Mesenchymal stem cell (in vitro differentiated cells and primary cell): ENCODE measurements around the gene TSPAN31.
"Not testable (repeated sequence)": the region's sequence is repeated elsewhere in the genome, so short reads cannot be mapped to it uniquely, and the experiment has no call there.

Experiments used
- DNase-seq: peaks from one replicate; pipeline ENCODE4 v3.0.0-alpha.2; 2013
- H2AFZ ChIP-seq: one replicate; pipeline ENCODE4 v1.6.1; 2013; ENCODE audit warnings: low read depth, mild to moderate bottlenecking, control low read depth, inconsistent platforms, low read length, moderate library complexity
- H2AK5ac ChIP-seq: 2 replicates; pipeline ENCODE4 v1.6.1; 2013; ENCODE audit warnings: low read length, moderate library complexity, mild to moderate bottlenecking, inconsistent platforms; ENCODE audit not compliant: severe bottlenecking
- H2BK120ac ChIP-seq: one replicate; pipeline ENCODE4 v1.6.1; 2013; ENCODE audit warnings: low read depth, mild to moderate bottlenecking, inconsistent platforms, low read length, moderate library complexity
- H2BK12ac ChIP-seq, 2 experiments: one replicate each; pipeline ENCODE4 v1.6.1; 2013; ENCODE audit warnings: inconsistent platforms in 2 of 2, low read length in 2 of 2, mild to moderate bottlenecking in 2 of 2, moderate library complexity in 2 of 2, control low read depth in 1 of 2
- H2BK15ac ChIP-seq: one replicate; pipeline ENCODE4 v1.6.1; 2013; ENCODE audit warnings: mild to moderate bottlenecking, low read depth, inconsistent platforms; ENCODE audit not compliant: poor library complexity, severe bottlenecking
- H2BK5ac ChIP-seq: 2 replicates; pipeline ENCODE4 v1.6.1; 2013; ENCODE audit warnings: low read depth, mild to moderate bottlenecking, low read length, control low read depth, inconsistent platforms; ENCODE audit not compliant: poor library complexity, severe bottlenecking
- H3K14ac ChIP-seq, 2 experiments: one replicate each; pipeline ENCODE4 v1.6.1; 2013; ENCODE audit warnings: inconsistent platforms in 2 of 2, low read length in 2 of 2, control low read depth in 1 of 2, mild to moderate bottlenecking in 1 of 2, moderate library complexity in 1 of 2
- H3K18ac ChIP-seq, 2 experiments: one replicate each; pipeline ENCODE4 v1.6.1; 2013; ENCODE audit warnings: inconsistent platforms in 2 of 2, low read length in 2 of 2, control low read depth in 1 of 2, low read depth in 1 of 2, mild to moderate bottlenecking in 1 of 2
- H3K23ac ChIP-seq, 2 experiments: one replicate each; pipeline ENCODE4 v1.6.1; 2013; ENCODE audit warnings: inconsistent platforms in 2 of 2, low read length in 2 of 2, mild to moderate bottlenecking in 2 of 2, moderate library complexity in 2 of 2, control low read depth in 1 of 2
- H3K27ac ChIP-seq: 2 replicates; pipeline ENCODE4 v1.5.1; 2013; ENCODE audit warnings: mild to moderate bottlenecking, moderate library complexity, low read length, control low read depth, inconsistent platforms; ENCODE audit not compliant: poor library complexity, severe bottlenecking
- H3K27me3 ChIP-seq, 2 experiments: 2 replicates each; pipeline versions ENCODE4 v1.6.1 to v1.7.0; 2013; ENCODE audit warnings: low read length in 2 of 2, mild to moderate bottlenecking in 2 of 2, moderate library complexity in 2 of 2, control low read depth in 1 of 2, inconsistent platforms in 1 of 2; ENCODE audit not compliant: control insufficient read depth in 1 of 2, insufficient read depth in 1 of 2
- H3K36me3 ChIP-seq, 2 experiments: 2 replicates each; pipeline versions ENCODE4 v1.6.1 to v1.7.0; 2013; ENCODE audit warnings: low read length in 2 of 2, control low read depth in 1 of 2, inconsistent platforms in 1 of 2, low read depth in 1 of 2, mild to moderate bottlenecking in 1 of 2; ENCODE audit not compliant: insufficient read depth in 2 of 2, control insufficient read depth in 1 of 2
- H3K4ac ChIP-seq, 2 experiments: one replicate each; pipeline ENCODE4 v1.6.1; 2013; ENCODE audit warnings: inconsistent platforms in 2 of 2, low read length in 2 of 2, mild to moderate bottlenecking in 2 of 2, moderate library complexity in 2 of 2, control low read depth in 1 of 2, low read depth in 1 of 2
- H3K4me1 ChIP-seq: 2 replicates; pipeline ENCODE4 v1.6.1; 2013; ENCODE audit warnings: low read depth, low read length, control low read depth; ENCODE audit not compliant: control insufficient read depth, insufficient read depth
- H3K4me2 ChIP-seq: 2 replicates; pipeline ENCODE4 v1.6.1; 2013; ENCODE audit warnings: low read length, mild to moderate bottlenecking, inconsistent platforms; ENCODE audit not compliant: poor library complexity, severe bottlenecking
- H3K4me3 ChIP-seq, 2 experiments: 2 replicates each; pipeline versions ENCODE4 v1.5.1 to v1.7.0; 2013; ENCODE audit warnings: low read length in 2 of 2, mild to moderate bottlenecking in 2 of 2, control low read depth in 1 of 2, low read depth in 1 of 2; ENCODE audit not compliant: insufficient read depth in 1 of 2
- H3K79me1 ChIP-seq: replicated peaks from 2 replicates; pipeline ENCODE4 v1.6.1; 2013; ENCODE audit warnings: mild to moderate bottlenecking, control low read depth, low read length, inconsistent platforms; ENCODE audit not compliant: poor library complexity, severe bottlenecking
- H3K9ac ChIP-seq: 2 replicates; pipeline ENCODE4 v1.7.0; 2013; ENCODE audit warnings: mild to moderate bottlenecking, low read length, moderate library complexity
- H3K9me3 ChIP-seq: 2 replicates; pipeline ENCODE4 v1.7.0; 2013; ENCODE audit warnings: mild to moderate bottlenecking, low read length; ENCODE audit not compliant: control insufficient read depth
- H4K8ac ChIP-seq: one replicate; pipeline ENCODE4 v1.6.1; 2013; ENCODE audit warnings: inconsistent platforms, mild to moderate bottlenecking, low read length, moderate library complexity
- H4K91ac ChIP-seq: one replicate; pipeline ENCODE4 v1.6.1; 2013; ENCODE audit warnings: mild to moderate bottlenecking, low read length, inconsistent platforms
- WGBS: methylation state at CpG from one replicate; pipeline ENCODE4 v1.1.7; 2013; ENCODE audit warnings: mixed read lengths; 5-methylcytosine and 5-hydroxymethylcytosine counted together

Gene TSPAN31

DNA sequence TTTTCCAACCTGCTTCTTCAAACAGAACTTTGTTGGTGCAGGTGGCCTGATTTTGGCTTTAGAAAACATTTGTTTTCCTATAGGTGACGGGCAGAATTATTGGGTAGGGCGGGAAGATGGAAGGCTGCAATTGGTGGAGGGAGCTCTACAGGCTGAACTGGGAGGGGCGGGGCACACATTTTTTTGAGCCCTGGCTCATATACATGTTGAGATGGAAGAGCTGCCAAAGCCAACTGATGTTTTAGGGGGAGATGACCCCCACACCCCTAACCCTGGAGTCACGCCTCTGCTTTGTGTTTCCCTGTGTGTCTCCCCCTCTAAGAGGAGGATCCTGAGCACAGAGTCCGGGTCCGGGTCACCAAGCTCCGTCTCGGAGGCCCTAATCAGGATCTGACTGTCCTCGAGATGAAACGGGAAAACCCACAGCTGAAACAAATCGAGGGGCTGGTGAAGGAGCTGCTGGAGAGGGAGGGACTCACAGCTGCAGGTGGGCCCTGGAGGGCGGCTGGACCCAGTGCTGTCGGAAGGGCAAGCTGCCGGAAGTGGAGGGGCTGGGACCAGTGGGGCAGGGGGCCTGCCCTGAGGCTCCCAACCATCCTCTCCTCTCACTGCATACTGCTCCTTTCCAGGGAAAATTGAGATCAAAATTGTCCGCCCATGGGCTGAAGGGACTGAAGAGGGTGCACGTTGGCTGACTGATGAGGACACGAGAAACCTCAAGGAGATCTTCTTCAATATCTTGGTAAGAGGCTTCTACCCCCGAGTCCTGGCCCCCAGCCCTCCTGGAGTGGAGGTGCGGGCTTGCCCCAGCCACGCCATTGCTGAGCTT lies 24.8 kb upstream of the TSPAN31 start:
- 95% methylated on average over 20 of the region's 20 CpGs for WGBS
- no peak overlapping the region for H3K4me3 ChIP-seq
- H3K18ac ChIP-seq, result no peak overlapping the region

DNA sequence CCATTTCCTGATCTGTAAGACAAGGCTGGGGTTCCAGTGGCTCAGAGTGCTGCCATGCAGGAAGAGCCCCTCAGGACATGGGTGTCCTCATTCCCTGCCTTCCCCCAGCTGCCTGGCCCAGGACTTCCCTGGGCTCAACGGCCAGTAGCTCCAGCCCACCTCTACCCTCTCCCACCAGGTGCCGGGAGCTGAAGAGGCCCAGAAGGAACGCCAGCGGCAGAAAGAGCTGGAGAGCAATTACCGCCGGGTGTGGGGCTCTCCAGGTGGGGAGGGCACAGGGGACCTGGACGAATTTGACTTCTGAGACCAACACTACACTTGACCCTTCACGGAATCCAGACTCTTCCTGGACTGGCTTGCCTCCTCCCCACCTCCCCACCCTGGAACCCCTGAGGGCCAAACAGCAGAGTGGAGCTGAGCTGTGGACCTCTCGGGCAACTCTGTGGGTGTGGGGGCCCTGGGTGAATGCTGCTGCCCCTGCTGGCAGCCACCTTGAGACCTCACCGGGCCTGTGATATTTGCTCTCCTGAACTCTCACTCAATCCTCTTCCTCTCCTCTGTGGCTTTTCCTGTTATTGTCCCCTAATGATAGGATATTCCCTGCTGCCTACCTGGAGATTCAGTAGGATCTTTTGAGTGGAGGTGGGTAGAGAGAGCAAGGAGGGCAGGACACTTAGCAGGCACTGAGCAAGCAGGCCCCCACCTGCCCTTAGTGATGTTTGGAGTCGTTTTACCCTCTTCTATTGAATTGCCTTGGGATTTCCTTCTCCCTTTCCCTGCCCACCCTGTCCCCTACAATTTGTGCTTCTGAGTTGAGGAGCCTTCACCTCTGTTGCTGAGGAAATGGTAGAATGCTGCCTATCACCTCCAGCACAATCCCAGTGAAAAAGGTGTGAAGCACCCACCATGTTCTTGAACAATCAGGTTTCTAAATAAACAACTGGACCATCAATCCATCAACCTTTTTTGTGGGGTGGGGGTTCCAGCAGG lies 23.9 kb upstream of the TSPAN31 start:
- Histone ChIP-seq H2BK15ac (no peak overlapping the region), H3K4me1 (peaks cover 6% of the 10 kb centered on the region), H2BK5ac (no peak overlapping the region), H3K36me3 (peaks cover 54 to 58% of the 10 kb centered on the region in 2 experiments), H2AK5ac (no peak overlapping the region), H3K79me1 (no peaks in the 10 kb centered on the region), H3K23ac (no peak overlapping the region), H3K9me3 (no peaks in the 10 kb centered on the region), H3K18ac (no peak overlapping the region), H4K8ac (no peak overlapping the region), H3K27me3 (peaks cover 11 to 19% of the 10 kb centered on the region in 2 experiments), H3K4ac (no peak overlapping the region), H2BK12ac (no peak overlapping the region), H3K4me2 (no peak overlapping the region), H3K9ac (no peak overlapping the region), H3K27ac (no peak overlapping the region), H3K14ac (no peak overlapping the region), H3K4me3 (no peak overlapping the region), H4K91ac (no peak overlapping the region), H2BK120ac (no peak overlapping the region), H2AFZ (no peak overlapping the region)
- WGBS, result over 99% methylated on average over 10 of the region's 11 CpGs
- no peak for DNase-seq

More for the DNA sequence above, 24.8 kb upstream of the TSPAN31 start:
- peaks cover 3% of the 10 kb centered on the region for H3K4me1 ChIP-seq
- no peak overlapping the region for H3K4ac ChIP-seq
- H3K23ac ChIP-seq, result no peak overlapping the region
- H3K4me2 ChIP-seq, result no peak overlapping the region
- no peak overlapping the region for H2BK12ac ChIP-seq
- no peak overlapping the region for H3K9ac ChIP-seq
- H3K14ac ChIP-seq, result no peak overlapping the region
- no peak overlapping the region for H2BK15ac ChIP-seq
- peaks cover 10 to 13% of the 10 kb centered on the region in 2 experiments for H3K27me3 ChIP-seq
- no peak overlapping the region for H3K27ac ChIP-seq
- no peak overlapping the region for H2BK120ac ChIP-seq
- no peak for DNase-seq
- H3K9me3 ChIP-seq, result no peaks in the 10 kb centered on the region
- H4K91ac ChIP-seq, result no peak overlapping the region
- H2AFZ ChIP-seq, result no peak overlapping the region
- H3K79me1 ChIP-seq, result no peaks in the 10 kb centered on the region
- H4K8ac ChIP-seq, result no peak overlapping the region
- no peak overlapping the region for H2AK5ac ChIP-seq
- no peak overlapping the region for H2BK5ac ChIP-seq
- H3K36me3 ChIP-seq, result peaks cover 59 to 64% of the 10 kb centered on the region in 2 experiments

- not testable (repeated sequence) for H3K9me3 ChIP-seq, H4K91ac ChIP-seq, H3K9ac ChIP-seq, H2BK5ac ChIP-seq, H3K79me1 ChIP-seq, H2AFZ ChIP-seq, DNase-seq, H4K8ac ChIP-seq, H3K4me2 ChIP-seq, H3K18ac ChIP-seq, H3K27ac ChIP-seq, H2BK15ac ChIP-seq, H2BK12ac ChIP-seq, H3K14ac ChIP-seq, H3K4ac ChIP-seq, H2AK5ac ChIP-seq, H3K23ac ChIP-seq, H2BK120ac ChIP-seq, H3K4me3 ChIP-seq
- peaks cover 47 to 49% of the 10 kb centered on the region in 2 experiments for H3K36me3 ChIP-seq
- WGBS, result 96% methylated on average over 16 of the region's 16 CpGs
- peaks cover 15 to 27% of the 10 kb centered on the region in 2 experiments for H3K27me3 ChIP-seq
- peaks cover 17% of the 10 kb centered on the region for H3K4me1 ChIP-seq
Observed at GRCh38 chr12:57721846-57722608, 22.8 kb upstream of the TSPAN31 start.
